Neural cell (in vitro differentiated cells): ENCODE measurements around the gene SPRY4. TPM values are rescaled to one million over a fixed set of nuclear protein-coding genes. Genes with fewer than 3 reads are reported as not detected.

Experiments used
- H2AFZ ChIP-seq: fragments of 200-600, 300-800 bp; sonication (generic), shearing (Covaris generic); 2 replicates; pipeline ENCODE4 v1.6.0; 2014; ENCODE audit warnings: low read depth, mild to moderate bottlenecking, antibody characterized with exemption, low read length, moderate library complexity
- H3F3A ChIP-seq: fragments of 200-600 bp; shearing (Covaris generic); 2 replicates; pipeline ENCODE4 v1.6.1; 2016; ENCODE audit warnings: mild to moderate bottlenecking, moderate library complexity, mixed read lengths, antibody characterized with exemption, low read length; ENCODE audit not compliant: insufficient read depth, poor library complexity, severe bottlenecking
- H3K27ac ChIP-seq: fragments of 200-600, 300-800 bp; sonication (generic), shearing (Covaris generic); 2 replicates; pipeline ENCODE4 v1.5.1; 2014; ENCODE audit warnings: mild to moderate bottlenecking, low read length, moderate library complexity
- H3K27me3 ChIP-seq: fragments of 300-800, 200-600 bp; sonication (generic), shearing (Covaris generic); 2 replicates; pipeline ENCODE4 v1.6.0; 2014; ENCODE audit warnings: mild to moderate bottlenecking, low read depth, low read length, moderate library complexity; ENCODE audit not compliant: insufficient read depth
- H3K36me3 ChIP-seq: fragments of 300-800, 200-600 bp; sonication (generic), shearing (Covaris generic); 2 replicates; pipeline ENCODE4 v1.5.1; 2014; ENCODE audit warnings: mild to moderate bottlenecking, antibody characterized with exemption, low read length, moderate library complexity; ENCODE audit not compliant: insufficient read depth
- H3K4me2 ChIP-seq: fragments of 300-800, 200-600 bp; sonication (generic), shearing (Covaris generic); 2 replicates; pipeline ENCODE4 v1.6.0; 2014; ENCODE audit warnings: mild to moderate bottlenecking, low read length
- H3K4me3 ChIP-seq: fragments of 300-800, 200-600 bp; sonication (generic), shearing (Covaris generic); 2 replicates; pipeline ENCODE4 v1.5.1; 2014; ENCODE audit warnings: mild to moderate bottlenecking, low read length, moderate library complexity
- H3K79me2 ChIP-seq: fragments of 200-600 bp; shearing (Covaris generic); replicated peaks from 2 replicates; pipeline ENCODE4 v1.6.0; 2014; ENCODE audit warnings: mild to moderate bottlenecking, low read length, moderate library complexity; ENCODE audit not compliant: insufficient read depth
- H3K9ac ChIP-seq: fragments of 300-800, 200-600 bp; sonication (generic), shearing (Covaris generic); 2 replicates; pipeline ENCODE4 v1.6.1; 2016; ENCODE audit warnings: mild to moderate bottlenecking, low read length, mixed read lengths
- H3K9me2 ChIP-seq: fragments of 200-600 bp; shearing (Covaris generic); 2 replicates; pipeline ENCODE4 v1.6.1; 2016; ENCODE audit warnings: mild to moderate bottlenecking, low read length, mixed read lengths; ENCODE audit not compliant: insufficient read depth
- H3K9me3 ChIP-seq: fragments of 200-600, 300-800 bp; sonication (generic), shearing (Covaris generic); 2 replicates; pipeline ENCODE4 v1.6.1; 2016; ENCODE audit warnings: mild to moderate bottlenecking, mixed run types, low read length, moderate library complexity, mixed read lengths
- H4K20me1 ChIP-seq: fragments of 200-600 bp; shearing (Covaris generic); 2 replicates; pipeline ENCODE4 v1.6.1; 2016; ENCODE audit warnings: mild to moderate bottlenecking, mixed run types; ENCODE audit not compliant: insufficient read depth
- CTCF ChIP-seq: fragments of 450-650 bp; IDR thresholded peaks from 2 replicates; pipeline ENCODE4 v1.5.1; 2014; ENCODE audit warnings: antibody characterized with exemption, mild to moderate bottlenecking, moderate library complexity; ENCODE audit not compliant: poor library complexity, severe bottlenecking
- EP300 ChIP-seq: fragments of 450-650 bp; conservative IDR thresholded peaks from 2 replicates; pipeline ENCODE4 v1.6.1; 2014; ENCODE audit warnings: antibody characterized with exemption, mild to moderate bottlenecking, moderate library complexity; ENCODE audit not compliant: poor library complexity, severe bottlenecking
- EZH2 ChIP-seq: fragments of 200-600, 300-800 bp; shearing (Covaris generic), sonication (generic); IDR thresholded peaks from 2 replicates; pipeline ENCODE4 v1.6.1; 2014; ENCODE audit warnings: antibody characterized with exemption, low read length, borderline replicate concordance, mild to moderate bottlenecking; ENCODE audit not compliant: insufficient read depth, poor library complexity, severe bottlenecking
- MXI1 ChIP-seq: fragments of 450-650 bp; conservative IDR thresholded peaks from 2 replicates; pipeline ENCODE4 v1.6.1; 2014; ENCODE audit warnings: antibody characterized with exemption, mild to moderate bottlenecking; ENCODE audit not compliant: poor library complexity, severe bottlenecking
- POLR2AphosphoS5 ChIP-seq: IDR thresholded peaks from 2 replicates; pipeline ENCODE4 v1.6.1; 2012
- RAD21 ChIP-seq: fragments of 450-650 bp; conservative IDR thresholded peaks from 2 replicates; pipeline ENCODE4 v1.6.1; 2014; ENCODE audit warnings: antibody characterized with exemption, mild to moderate bottlenecking, moderate library complexity
- REST ChIP-seq: IDR thresholded peaks from 2 replicates; pipeline ENCODE4 v1.6.1; 2012; ENCODE audit warnings: borderline replicate concordance
- SMC3 ChIP-seq: fragments of 450-650 bp; conservative IDR thresholded peaks from 2 replicates; pipeline ENCODE4 v1.6.1; 2014; ENCODE audit warnings: antibody characterized with exemption, mild to moderate bottlenecking, moderate library complexity; ENCODE audit not compliant: poor library complexity
- TAF1 ChIP-seq: IDR thresholded peaks from 2 replicates; pipeline ENCODE4 v1.6.1; 2012; ENCODE audit warnings: low read depth
- polyA plus RNA-seq: library from polyadenylated mRNA; depleted of rRNA; stranded (reverse); fragments of >200 nt; gene quantifications from 2 replicates; pipeline ENCODE4 v1.2.3, GENCODE V29; 2014

Gene SPRY4
- polyA plus RNA-seq, 1 donor from 2014 or later: 0.47 TPM

- Histone ChIP-seq H3K27ac (no peak overlapping the region), H3F3A (no peaks in the 10 kb centered on the region), H3K79me2 (no peaks in the 10 kb centered on the region), H3K4me2 (no peak overlapping the region), H3K27me3 (no peaks in the 10 kb centered on the region), H3K9ac (no peak overlapping the region), H3K36me3 (no peaks in the 10 kb centered on the region), H3K4me3 (no peak overlapping the region), H3K9me3 (no peaks in the 10 kb centered on the region), H4K20me1 (no peaks in the 10 kb centered on the region), H2AFZ (no peak overlapping the region), H3K9me2 (no peaks in the 10 kb centered on the region)
- TF ChIP-seq TAF1: no peak
- no peak for TF ChIP-seq POLR2AphosphoS5
- no peak for TF ChIP-seq SMC3
- TF ChIP-seq CTCF: no peak
- no peak for TF ChIP-seq RAD21
- no peak for TF ChIP-seq EZH2
- TF ChIP-seq EP300: no peak
- TF ChIP-seq REST: no peak
- TF ChIP-seq MXI1: no peak
Observed at GRCh38 chr5:142278627-142279026, 46.2 kb downstream of the SPRY4 start.

- H3K4me2 ChIP-seq: no peak overlapping the region
- TF ChIP-seq SMC3 (no peak), POLR2AphosphoS5 (no peak), CTCF (no peak), EP300 (no peak), RAD21 (no peak), REST (no peak), MXI1 (no peak), EZH2 (no peak), TAF1 (no peak)
- H3F3A ChIP-seq: no peaks in the 10 kb centered on the region
- H3K36me3 ChIP-seq: no peaks in the 10 kb centered on the region
- H3K9me3 ChIP-seq: no peaks in the 10 kb centered on the region
- no peak overlapping the region for H3K9ac ChIP-seq
- no peaks in the 10 kb centered on the region for H4K20me1 ChIP-seq
- H3K9me2 ChIP-seq: no peaks in the 10 kb centered on the region
- no peak overlapping the region for H3K4me3 ChIP-seq
- no peaks in the 10 kb centered on the region for H3K27me3 ChIP-seq
- no peak overlapping the region for H2AFZ ChIP-seq
- H3K79me2 ChIP-seq: no peaks in the 10 kb centered on the region
- no peak overlapping the region for H3K27ac ChIP-seq
Observed at GRCh38 chr5:142277796-142278195, 47.0 kb downstream of the SPRY4 start.
